ENCODE measurements around the gene TPRX1.

The TPRX1 gene

GRCh38 chr19:47758443-47758804 is 45.9 kb downstream of the TPRX1 start:
- Histone ChIP-seq H3K9me3 (ENCODE audit: control insufficient read depth, insufficient read depth, low read length) (no peaks in the 10 kb centered on the region), H3K4me1 (ENCODE audit: control insufficient read depth, insufficient read depth, low read length) (no peaks in the 10 kb centered on the region), H3K4me3 (ENCODE audit: low read length) (no peak overlapping the region), H3K27ac (ENCODE audit: low read length) (no peak overlapping the region), H3K27me3 (ENCODE audit: control insufficient read depth, insufficient read depth, low read length) (no peaks in the 10 kb centered on the region), H3K36me3 (ENCODE audit: control insufficient read depth, insufficient read depth, low read length) (peaks cover 49% of the 10 kb centered on the region)
- WGBS (ENCODE audit: insufficient coverage, insufficient read length) = no CpG with 5 or more reads among the region's 5 CpGs
- DNase-seq (ENCODE audit: low read depth, low spot score) = no peak

- DNase-seq (ENCODE audit: low read depth, low spot score) = no peak
- no peaks in the 10 kb centered on the region for H3K9me3 ChIP-seq (ENCODE audit: control insufficient read depth, insufficient read depth, low read length)
- peaks cover 54% of the 10 kb centered on the region for H3K36me3 ChIP-seq (ENCODE audit: control insufficient read depth, insufficient read depth, low read length)
- H3K4me1 ChIP-seq (ENCODE audit: control insufficient read depth, insufficient read depth, low read length) = no peaks in the 10 kb centered on the region
- no peak overlapping the region for H3K4me3 ChIP-seq (ENCODE audit: low read length)
- H3K27me3 ChIP-seq (ENCODE audit: control insufficient read depth, insufficient read depth, low read length) = no peaks in the 10 kb centered on the region
- H3K27ac ChIP-seq (ENCODE audit: low read length) = no peak overlapping the region
- 100% methylated on average over 1 of the region's 14 CpGs for WGBS (ENCODE audit: insufficient coverage, insufficient read length)
Observed at GRCh38 chr19:47757617-47758442, 46.5 kb downstream of the TPRX1 start.

GRCh38 chr19:47756953-47757608 is 47.3 kb downstream of the TPRX1 start:
- H3K9me3 ChIP-seq (ENCODE audit: control insufficient read depth, insufficient read depth, low read length) = no peaks in the 10 kb centered on the region
- peaks cover 61% of the 10 kb centered on the region for H3K36me3 ChIP-seq (ENCODE audit: control insufficient read depth, insufficient read depth, low read length)
- no peak overlapping the region for H3K27ac ChIP-seq (ENCODE audit: low read length)
- WGBS (ENCODE audit: insufficient coverage, insufficient read length) = no CpG with 5 or more reads among the region's 22 CpGs
- H3K4me1 ChIP-seq (ENCODE audit: control insufficient read depth, insufficient read depth, low read length) = no peaks in the 10 kb centered on the region
- H3K27me3 ChIP-seq (ENCODE audit: control insufficient read depth, insufficient read depth, low read length) = no peaks in the 10 kb centered on the region
- H3K4me3 ChIP-seq (ENCODE audit: low read length) = no peak overlapping the region
- no peak for DNase-seq (ENCODE audit: low read depth, low spot score)

- no peaks in the 10 kb centered on the region for H3K4me1 ChIP-seq (ENCODE audit: control insufficient read depth, insufficient read depth, low read length)
- no peak for DNase-seq (ENCODE audit: low read depth, low spot score)
- no CpG with 5 or more reads among the region's 12 CpGs for WGBS (ENCODE audit: insufficient coverage, insufficient read length)
- no peak overlapping the region for H3K4me3 ChIP-seq (ENCODE audit: low read length)
- no peaks in the 10 kb centered on the region for H3K9me3 ChIP-seq (ENCODE audit: control insufficient read depth, insufficient read depth, low read length)
- H3K27ac ChIP-seq (ENCODE audit: low read length) = no peak overlapping the region
- H3K27me3 ChIP-seq (ENCODE audit: control insufficient read depth, insufficient read depth, low read length) = no peaks in the 10 kb centered on the region
- H3K36me3 ChIP-seq (ENCODE audit: control insufficient read depth, insufficient read depth, low read length) = peaks cover 62% of the 10 kb centered on the region
Observed at GRCh38 chr19:47756627-47756929, 47.8 kb downstream of the TPRX1 start.

- Histone ChIP-seq H3K27ac (ENCODE audit: low read length) (no peak overlapping the region), H3K4me3 (ENCODE audit: low read length) (no peak overlapping the region), H3K27me3 (ENCODE audit: control insufficient read depth, insufficient read depth, low read length) (no peaks in the 10 kb centered on the region), H3K4me1 (ENCODE audit: control insufficient read depth, insufficient read depth, low read length) (no peaks in the 10 kb centered on the region), H3K9me3 (ENCODE audit: control insufficient read depth, insufficient read depth, low read length) (no peaks in the 10 kb centered on the region), H3K36me3 (ENCODE audit: control insufficient read depth, insufficient read depth, low read length) (peaks cover 68% of the 10 kb centered on the region)
- WGBS (ENCODE audit: insufficient coverage, insufficient read length) = no CpG with 5 or more reads among the region's 28 CpGs
- no peak for DNase-seq (ENCODE audit: low read depth, low spot score)
Observed at GRCh38 chr19:47755762-47756626, 48.4 kb downstream of the TPRX1 start.

GRCh38 chr19:47755065-47755761 is 49.1 kb downstream of the TPRX1 start:
- DNase-seq (ENCODE audit: low read depth, low spot score) = no peak
- Histone ChIP-seq H3K4me3 (ENCODE audit: low read length) (no peak overlapping the region), H3K27ac (ENCODE audit: low read length) (no peak overlapping the region), H3K36me3 (ENCODE audit: control insufficient read depth, insufficient read depth, low read length) (peaks cover 76% of the 10 kb centered on the region), H3K27me3 (ENCODE audit: control insufficient read depth, insufficient read depth, low read length) (no peaks in the 10 kb centered on the region), H3K4me1 (ENCODE audit: control insufficient read depth, insufficient read depth, low read length) (no peaks in the 10 kb centered on the region), H3K9me3 (ENCODE audit: control insufficient read depth, insufficient read depth, low read length) (no peaks in the 10 kb centered on the region)
- WGBS (ENCODE audit: insufficient coverage, insufficient read length) = no CpG with 5 or more reads among the region's 36 CpGs

GRCh38 chr19:47754206-47755064 is 49.9 kb downstream of the TPRX1 start:
- Histone ChIP-seq H3K27me3 (ENCODE audit: control insufficient read depth, insufficient read depth, low read length) (no peaks in the 10 kb centered on the region), H3K27ac (ENCODE audit: low read length) (no peak overlapping the region), H3K9me3 (ENCODE audit: control insufficient read depth, insufficient read depth, low read length) (no peaks in the 10 kb centered on the region), H3K36me3 (ENCODE audit: control insufficient read depth, insufficient read depth, low read length) (peaks cover 82% of the 10 kb centered on the region), H3K4me1 (ENCODE audit: control insufficient read depth, insufficient read depth, low read length) (no peaks in the 10 kb centered on the region), H3K4me3 (ENCODE audit: low read length) (no peak overlapping the region)
- no peak for DNase-seq (ENCODE audit: low read depth, low spot score)
- no CpG with 5 or more reads among the region's 37 CpGs for WGBS (ENCODE audit: insufficient coverage, insufficient read length)

GRCh38 chr19:47752440-47753211 is 51.7 kb downstream of the TPRX1 start:
- Histone ChIP-seq H3K27ac (ENCODE audit: low read length) (no peak overlapping the region), H3K4me3 (ENCODE audit: low read length) (no peak overlapping the region), H3K9me3 (ENCODE audit: control insufficient read depth, insufficient read depth, low read length) (no peaks in the 10 kb centered on the region), H3K4me1 (ENCODE audit: control insufficient read depth, insufficient read depth, low read length) (no peaks in the 10 kb centered on the region), H3K36me3 (ENCODE audit: control insufficient read depth, insufficient read depth, low read length) (peaks cover 80% of the 10 kb centered on the region), H3K27me3 (ENCODE audit: control insufficient read depth, insufficient read depth, low read length) (no peaks in the 10 kb centered on the region)
- no peak for DNase-seq (ENCODE audit: low read depth, low spot score)
- WGBS (ENCODE audit: insufficient coverage, insufficient read length) = no CpG with 5 or more reads among the region's 27 CpGs
